Activated CD8-positive, alpha-beta memory T cell treated with anti-CD3 and anti-CD28 coated beads, Interleukin-2, amount 50 U/mL, for 1 hour (primary cell): ENCODE results near the gene SERHL2.
"Not testable (repeated sequence)": the region's sequence is repeated elsewhere in the genome, so short reads cannot be mapped to it uniquely, and the experiment has no call there.

Source experiments
- DNase-seq: peaks from one replicate; pipeline ENCODE4 v3.0.0-alpha.2; 2020; ENCODE audit errors: extremely low read depth

SERHL2 gene

GRCh38 chr22:42574046-42574445, 20.3 kb downstream of the SERHL2 start:
- DNase-seq = not testable (repeated sequence)

DNA sequence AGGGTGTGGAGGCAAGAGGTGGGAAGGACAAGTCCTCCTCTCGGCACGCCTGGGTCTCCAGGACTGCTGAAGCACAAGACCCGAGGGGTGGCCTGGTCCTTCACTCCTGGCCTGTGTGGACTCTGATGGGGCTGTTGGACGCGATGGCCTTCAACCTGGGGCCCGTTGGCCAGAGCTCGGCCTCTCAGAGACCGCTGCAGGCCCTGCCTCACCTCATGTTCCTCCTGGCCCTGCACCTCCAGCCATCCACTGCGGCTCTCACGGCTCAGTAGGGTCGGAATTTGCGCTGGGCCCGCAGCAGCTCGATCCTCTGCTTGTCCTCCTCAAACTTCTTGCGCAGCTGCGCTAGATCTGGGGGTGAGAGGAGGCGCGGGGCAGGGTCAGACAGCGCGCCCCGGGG, 20.7 kb downstream of the SERHL2 start:
- not testable (repeated sequence) for DNase-seq

GRCh38 chr22:42575996-42576574, 22.3 kb downstream of the SERHL2 start:
- not testable (repeated sequence) for DNase-seq

GRCh38 chr22:42577141-42577540, 23.4 kb downstream of the SERHL2 start:
- not testable (repeated sequence) for DNase-seq

DNA sequence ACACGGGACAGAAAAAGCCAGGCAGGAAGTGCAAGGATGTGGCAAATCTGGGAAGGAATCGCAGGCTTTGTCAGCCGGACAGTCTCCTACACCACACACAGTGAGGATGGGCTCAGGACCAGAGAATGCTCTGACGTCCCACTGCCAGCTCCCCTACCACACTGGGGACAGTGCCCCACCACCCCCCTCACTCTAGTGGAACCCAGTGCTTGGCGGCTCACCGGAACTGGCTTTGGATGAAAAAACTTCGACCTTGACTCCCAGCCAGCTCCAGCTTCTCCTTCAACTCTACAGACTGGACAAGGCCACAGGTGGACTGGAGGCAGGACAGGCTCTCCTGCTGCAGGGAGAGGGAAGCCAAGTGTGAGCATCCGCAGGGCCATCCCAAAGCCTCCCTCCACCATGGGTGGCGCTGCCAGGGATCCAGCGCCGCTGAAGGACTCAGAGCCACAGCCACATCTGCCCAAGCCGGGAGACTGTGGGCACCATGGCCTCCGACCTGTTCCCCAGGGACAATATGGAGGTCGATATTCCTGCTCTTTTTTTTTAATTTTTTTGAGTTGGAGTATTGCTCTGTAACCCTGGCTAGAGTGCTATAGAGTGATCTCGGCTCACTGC, 24.0 kb downstream of the SERHL2 start:
- DNase-seq = no peak

DNA sequence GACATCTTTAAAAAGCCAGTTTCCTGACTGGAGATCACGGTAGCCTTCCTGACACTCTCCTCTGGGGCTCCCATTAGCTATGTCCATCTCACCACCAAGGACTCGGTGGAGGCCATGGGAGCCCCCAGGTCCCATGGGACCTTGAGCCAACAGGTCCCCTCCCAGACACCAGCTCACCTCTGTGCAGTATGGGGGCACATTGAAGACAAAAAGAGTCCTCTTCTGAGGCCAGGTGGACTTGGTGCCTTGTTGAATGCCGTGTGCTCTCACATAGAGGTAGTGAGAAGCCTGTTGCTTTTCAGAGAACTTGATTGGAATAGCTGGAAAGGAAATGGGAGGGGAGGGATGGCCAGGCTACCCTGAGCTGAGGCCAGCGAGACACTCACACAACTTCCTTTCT, 26.3 kb downstream of the SERHL2 start:
- DNase-seq = not testable (repeated sequence)

- not testable (repeated sequence) for DNase-seq
These were observed 27.5 kb downstream of the SERHL2 start for GRCh38 chr22:42581194-42581761.

- peak; percentile 48 for DNase-seq
These were observed 28.3 kb downstream of the SERHL2 start for GRCh38 chr22:42581762-42582716.

GRCh38 chr22:42582987-42583386, 29.2 kb downstream of the SERHL2 start:
- DNase-seq = no peak

- no peak for DNase-seq
These were observed 30.7 kb downstream of the SERHL2 start for GRCh38 chr22:42584364-42584940.

DNA sequence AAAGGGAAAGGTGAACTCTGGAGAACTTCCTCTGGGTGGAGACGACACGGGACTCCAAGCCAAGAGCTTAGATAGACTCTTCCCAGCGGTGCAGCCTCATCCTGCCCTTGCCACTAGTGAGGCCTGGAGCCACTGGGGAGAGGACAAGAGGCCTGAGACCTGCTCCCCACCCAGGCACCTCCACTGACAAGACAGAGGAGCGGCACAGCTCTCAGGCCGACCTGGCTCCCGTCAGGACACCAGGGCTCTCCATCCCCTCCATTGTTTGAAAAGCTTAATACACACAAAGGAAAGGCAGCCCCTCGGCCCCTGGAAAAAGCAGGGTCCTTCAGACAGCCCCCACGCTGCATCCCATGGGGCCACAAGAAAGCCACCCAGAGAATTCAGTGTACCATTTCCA, 31.3 kb downstream of the SERHL2 start:
- no peak for DNase-seq

DNA sequence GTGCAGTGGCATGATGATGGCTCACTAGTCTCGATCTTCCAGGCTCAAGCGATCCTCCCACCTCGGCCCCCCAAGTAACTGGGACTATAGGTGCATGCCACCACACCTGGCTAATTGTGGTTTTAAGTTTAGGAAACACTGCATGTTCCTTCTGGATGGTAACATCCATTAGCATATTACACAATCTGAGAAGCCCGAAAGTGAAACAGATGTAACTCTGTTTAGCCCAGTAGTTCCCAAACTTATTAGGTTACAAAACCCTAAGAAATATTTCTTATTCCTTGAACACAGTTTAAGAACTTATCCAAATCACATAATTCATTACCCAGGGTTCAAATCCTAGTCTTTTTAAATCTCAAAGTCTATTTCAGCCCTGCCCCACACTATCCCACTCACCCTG, 32.6 kb downstream of the SERHL2 start:
- no peak for DNase-seq

DNA sequence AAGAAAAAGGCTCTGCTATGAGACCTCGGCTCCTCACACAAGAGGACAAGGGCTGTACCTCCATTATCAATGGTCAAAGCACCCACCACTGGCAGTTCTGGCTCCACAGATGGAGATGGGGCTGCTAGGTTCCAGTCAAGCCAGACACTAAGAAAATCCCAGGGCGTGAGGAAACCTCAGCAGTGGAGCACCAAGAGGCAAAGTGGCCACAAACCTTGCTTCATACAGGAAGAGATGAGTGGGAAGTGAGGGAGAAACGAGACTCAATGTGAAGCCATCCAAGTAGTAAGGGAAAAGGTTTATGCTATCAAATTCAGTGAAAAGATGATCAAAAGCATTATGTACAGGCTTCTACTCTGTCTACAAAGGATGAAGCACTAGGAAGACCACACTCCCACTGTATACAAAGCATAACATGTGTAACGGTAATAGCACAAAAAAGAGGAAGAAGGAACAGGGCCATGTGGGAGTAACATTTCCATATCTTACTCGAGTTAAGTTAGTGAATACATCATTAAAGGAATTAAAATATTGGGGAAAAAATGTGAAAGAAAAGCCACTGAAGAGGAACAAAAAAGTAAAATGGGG, 33.9 kb downstream of the SERHL2 start:
- DNase-seq = no peak

DNA sequence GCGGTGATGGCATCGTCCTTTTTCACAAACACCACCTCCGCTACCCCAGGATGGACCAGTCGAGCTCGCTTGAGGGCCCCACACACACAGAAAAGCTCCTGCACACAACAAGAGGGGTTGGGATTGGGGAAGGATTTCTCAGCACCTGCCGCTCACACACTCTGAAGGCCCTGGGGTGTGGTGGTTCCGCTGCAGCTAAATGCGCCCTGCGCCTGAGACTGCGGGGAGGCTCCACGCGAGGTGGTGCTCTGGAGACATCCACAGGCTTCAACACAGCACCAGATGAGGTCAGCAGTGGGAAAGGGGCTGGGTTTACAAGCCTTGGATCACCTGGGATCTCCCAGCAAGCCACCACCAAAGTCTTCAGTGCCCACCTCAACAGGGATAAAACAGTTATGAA, 38.2 kb downstream of the SERHL2 start:
- no peak for DNase-seq

DNA sequence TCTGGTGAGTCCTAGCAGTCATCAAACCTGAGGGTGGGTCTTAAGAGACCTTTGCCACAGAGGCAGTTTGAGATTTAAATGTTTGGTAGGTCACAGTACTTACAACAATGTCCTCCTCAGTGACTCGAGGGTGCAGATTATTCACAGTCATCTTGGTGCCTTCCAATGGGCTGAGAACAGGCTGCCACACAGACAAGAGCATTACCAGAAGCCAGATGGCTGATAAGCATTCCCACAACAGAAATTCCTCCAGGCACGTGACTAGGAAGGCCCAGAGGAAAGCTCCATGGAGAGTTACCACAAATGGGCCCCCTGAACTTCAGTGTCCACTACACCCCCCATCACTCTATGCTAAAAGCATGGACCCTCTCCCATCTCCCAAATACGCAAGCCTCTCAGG, 41.7 kb downstream of the SERHL2 start:
- DNase-seq = no peak

DNA sequence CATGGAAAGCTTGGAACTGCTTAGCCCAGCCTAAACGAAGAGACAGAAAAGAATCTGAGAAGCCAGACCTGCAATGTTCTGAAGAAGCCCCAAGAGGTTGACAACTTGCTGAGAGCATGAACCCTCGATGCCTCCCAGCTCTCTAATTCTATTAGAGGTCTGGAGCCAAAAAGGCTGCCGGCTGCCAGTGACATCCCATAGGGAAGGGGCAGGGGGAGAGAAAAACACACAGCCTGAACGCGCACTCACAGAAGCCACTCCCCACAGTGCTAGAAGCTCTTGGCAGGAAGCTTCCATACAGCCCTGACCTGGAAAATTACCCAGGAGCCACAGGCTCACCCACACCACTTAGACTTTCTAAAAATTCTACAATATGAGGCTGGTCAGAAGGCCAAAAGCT, 42.6 kb downstream of the SERHL2 start:
- DNase-seq = no peak

- DNase-seq = no peak
These were observed 43.2 kb downstream of the SERHL2 start for GRCh38 chr22:42596863-42597530.

GRCh38 chr22:42601879-42602465, 48.2 kb downstream of the SERHL2 start:
- no peak for DNase-seq

- no peak for DNase-seq
These were observed 48.7 kb downstream of the SERHL2 start for GRCh38 chr22:42602470-42602869.

GRCh38 chr22:42603427-42603826, 49.7 kb downstream of the SERHL2 start:
- DNase-seq = no peak

DNA sequence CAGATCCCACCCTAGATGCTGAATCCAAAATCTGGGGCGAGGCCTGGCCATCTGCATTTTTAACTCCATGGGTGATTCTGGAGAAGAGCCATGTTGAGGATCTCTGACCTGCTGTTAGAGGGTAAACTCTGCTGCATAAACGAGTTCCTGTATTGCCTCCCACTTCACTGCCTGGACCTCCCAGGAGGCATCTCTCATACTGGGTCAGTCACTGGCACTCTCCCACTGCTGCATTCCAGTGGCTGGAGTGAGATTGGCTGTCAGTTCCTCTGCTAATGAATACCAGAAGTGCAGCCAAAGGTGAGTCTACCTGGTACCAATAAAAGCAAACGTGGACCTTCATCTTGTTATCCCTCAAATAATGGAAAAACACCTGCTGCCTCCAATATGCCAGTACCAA, 50.6 kb downstream of the SERHL2 start:
- DNase-seq = no peak
